ENCODE data around the gene RTN4IP1.
"Not testable (repeated sequence)": the region's sequence is repeated elsewhere in the genome, so short reads cannot be mapped to it uniquely, and the experiment has no call there.

Gene RTN4IP1

GRCh38 chr6:106600329-106600728 is 29.0 kb downstream of the RTN4IP1 start:
- no peak for DNase-seq (ENCODE audit: low read depth)
- no peak overlapping the region for H3K4me3 ChIP-seq (ENCODE audit: low read depth, low read length)
- TF ChIP-seq CTCF (IDR thresholded peaks at IDR 0.05; ENCODE audit: insufficient read depth, low read depth, low read length, missing control alignments) = no peak

- no peak for DNase-seq (ENCODE audit: low read depth)
- TF ChIP-seq CTCF (IDR thresholded peaks at IDR 0.05; ENCODE audit: insufficient read depth, low read depth, low read length, missing control alignments) = no peak
- no peak overlapping the region for H3K4me3 ChIP-seq (ENCODE audit: low read depth, low read length)
These were observed 29.9 kb downstream of the RTN4IP1 start for GRCh38 chr6:106599440-106599839.

- no peak for TF ChIP-seq CTCF (IDR thresholded peaks at IDR 0.05; ENCODE audit: insufficient read depth, low read depth, low read length, missing control alignments)
- no peak for DNase-seq (ENCODE audit: low read depth)
- no peak overlapping the region for H3K4me3 ChIP-seq (ENCODE audit: low read depth, low read length)
These were observed 38.0 kb downstream of the RTN4IP1 start for GRCh38 chr6:106591111-106591825.

- DNase-seq (ENCODE audit: low read depth); H3K4me3 ChIP-seq (ENCODE audit: low read depth, low read length): not testable (repeated sequence)
These were observed 40.4 kb downstream of the RTN4IP1 start for GRCh38 chr6:106588937-106589336.

- no peak overlapping the region for H3K4me3 ChIP-seq (ENCODE audit: low read depth, low read length)
- TF ChIP-seq CTCF (IDR thresholded peaks at IDR 0.05; ENCODE audit: insufficient read depth, low read depth, low read length, missing control alignments) = no peak
- DNase-seq (ENCODE audit: low read depth) = no peak
These were observed 42.4 kb downstream of the RTN4IP1 start for GRCh38 chr6:106586815-106587415.

GRCh38 chr6:106581468-106581867 is 47.8 kb downstream of the RTN4IP1 start:
- H3K4me3 ChIP-seq (ENCODE audit: low read depth, low read length) = no peak overlapping the region
- DNase-seq (ENCODE audit: low read depth) = no peak
- no peak for TF ChIP-seq CTCF (IDR thresholded peaks at IDR 0.05; ENCODE audit: insufficient read depth, low read depth, low read length, missing control alignments)

GRCh38 chr6:106579281-106579680 is 50.0 kb downstream of the RTN4IP1 start:
- no peak for DNase-seq (ENCODE audit: low read depth)
- no peak for TF ChIP-seq CTCF (IDR thresholded peaks at IDR 0.05; ENCODE audit: insufficient read depth, low read depth, low read length, missing control alignments)
- no peak overlapping the region for H3K4me3 ChIP-seq (ENCODE audit: low read depth, low read length)
